HG02884 (cell line): ENCODE results near the gene PCDH8.
A peak's percentile ranks its signal among the peaks of the same experiment; 100 is the strongest.

ENCODE experiments used
- ATAC-seq: cut with Tn5 transposase; IDR thresholded peaks from one replicate; pipeline ENCODE4 v1.9.1; 2021; ENCODE audit warnings: mild to moderate bottlenecking, moderate library complexity; ENCODE audit not compliant: unreplicated experiment

The PCDH8 gene

GRCh38 chr13:52848455-52849195, at the start of gene PCDH8:
PCDH8 (minus strand) TSS chr13:52848640; CDS start chr13:52848436, 204 bp downstream.
- ATAC-seq = no peak

DNA sequence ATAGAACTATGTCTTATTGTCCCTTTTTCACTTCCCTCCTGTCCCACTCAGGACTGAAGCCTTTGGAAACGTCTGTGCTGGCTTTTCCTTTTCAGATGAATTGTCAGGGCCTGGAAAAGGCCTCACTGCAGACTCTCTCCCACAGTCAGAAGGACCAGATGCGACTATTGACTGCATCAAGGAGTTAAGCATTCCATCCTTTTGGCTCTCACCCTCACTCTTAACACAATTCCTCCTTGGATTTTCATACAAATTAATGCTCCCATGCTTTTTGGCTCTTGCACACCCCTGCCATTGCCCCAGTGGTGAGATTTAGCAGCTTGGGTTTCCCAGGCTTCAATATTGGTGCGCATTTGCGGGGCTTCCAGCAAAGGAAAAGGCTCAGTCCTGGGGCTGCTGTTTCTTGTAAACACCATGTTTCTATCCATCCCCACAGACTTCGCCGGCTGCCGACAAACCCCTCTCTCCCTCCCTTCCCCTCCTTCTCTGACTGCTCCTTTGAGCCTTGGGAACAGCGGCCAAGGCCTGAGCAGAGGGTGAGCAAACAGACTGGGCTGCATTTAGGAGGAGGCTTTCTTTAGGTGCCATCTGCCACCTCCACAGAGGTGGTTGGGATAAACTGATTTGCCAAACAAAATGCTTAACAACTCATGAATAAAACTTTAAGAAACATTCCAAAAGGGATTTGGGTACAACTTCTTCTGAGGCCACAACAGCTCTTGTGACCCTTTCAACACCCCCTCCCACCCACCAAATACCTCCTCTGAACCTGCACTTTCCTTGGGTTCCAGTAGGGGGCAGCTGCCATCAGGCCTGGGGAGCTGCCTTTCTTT, 48.6 kb upstream of the PCDH8 start:
- no peak for ATAC-seq

GRCh38 chr13:52894413-52894812, 46.0 kb upstream of the PCDH8 start:
- no peak for ATAC-seq

- ATAC-seq = no peak
These were observed 44.5 kb upstream of the PCDH8 start for GRCh38 chr13:52892925-52893324.

DNA sequence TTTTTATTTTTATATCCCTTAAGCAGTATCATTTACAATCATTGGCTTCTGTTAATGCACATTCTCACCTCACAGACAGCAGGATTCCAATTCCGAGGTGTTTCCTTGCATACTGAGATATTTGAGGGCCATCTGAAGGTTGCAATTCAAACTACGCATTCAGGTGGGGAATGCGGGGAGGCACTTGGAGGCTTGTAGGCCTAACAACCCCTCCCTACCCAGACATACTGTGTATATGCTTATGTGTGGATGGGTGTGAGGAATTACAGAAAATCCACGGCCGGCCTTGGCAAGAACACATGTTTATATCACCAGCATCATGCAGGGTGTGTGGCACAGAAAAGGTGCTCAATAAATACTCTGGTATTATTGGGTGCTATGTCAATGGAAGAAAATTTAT, 43.3 kb upstream of the PCDH8 start:
- ATAC-seq = no peak

GRCh38 chr13:52887165-52887564, 38.7 kb upstream of the PCDH8 start:
- no peak for ATAC-seq

DNA sequence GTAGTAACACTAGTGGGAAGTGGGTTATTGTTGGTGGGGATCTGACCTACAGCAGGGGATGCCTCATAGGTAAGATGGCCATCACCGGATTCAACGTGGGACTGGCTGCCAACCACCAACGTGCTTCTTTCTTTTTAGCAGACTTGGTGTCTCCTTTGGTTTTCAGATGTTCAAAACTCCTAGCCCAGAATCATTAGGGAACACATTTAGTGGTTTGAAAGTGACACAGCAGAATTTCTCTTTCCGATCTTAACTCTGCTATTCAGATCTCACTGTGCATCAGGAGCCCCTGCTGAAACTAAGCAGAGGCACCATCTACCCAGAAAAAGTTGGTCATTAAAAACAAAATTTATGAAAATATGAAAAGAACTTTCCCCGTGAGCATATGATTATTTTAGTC, 36.7 kb upstream of the PCDH8 start:
- ATAC-seq = no peak

DNA sequence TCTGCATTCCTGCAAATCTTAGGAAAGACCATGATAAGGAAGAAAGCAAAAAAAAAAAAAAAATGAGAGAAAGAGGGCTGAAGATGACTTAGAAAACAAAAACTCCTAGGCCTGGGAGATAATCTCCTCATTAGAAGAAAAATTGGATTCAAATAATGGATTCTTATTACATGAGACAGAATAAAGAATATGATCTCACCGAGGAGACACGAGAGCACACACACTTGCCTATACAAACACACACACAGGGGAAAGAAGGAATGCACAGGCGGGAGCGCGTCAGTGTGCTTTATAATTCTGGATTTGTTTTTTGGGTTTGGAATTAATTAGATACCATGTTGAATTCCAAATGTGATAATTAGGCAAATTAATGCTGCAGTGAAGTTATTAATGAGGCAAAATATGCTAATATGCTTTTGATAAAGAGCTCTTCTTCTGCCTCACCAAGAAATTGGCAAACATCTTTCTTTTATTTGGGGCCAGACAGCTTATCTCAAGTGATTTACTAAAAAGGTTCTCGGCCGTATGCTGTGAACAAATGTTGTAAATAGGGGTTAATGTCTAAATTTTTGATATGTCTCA, 36.1 kb upstream of the PCDH8 start:
- ATAC-seq = no peak

GRCh38 chr13:52882785-52883184, 34.3 kb upstream of the PCDH8 start:
- no peak for ATAC-seq

GRCh38 chr13:52879950-52880741, 31.7 kb upstream of the PCDH8 start:
- ATAC-seq = no peak

DNA sequence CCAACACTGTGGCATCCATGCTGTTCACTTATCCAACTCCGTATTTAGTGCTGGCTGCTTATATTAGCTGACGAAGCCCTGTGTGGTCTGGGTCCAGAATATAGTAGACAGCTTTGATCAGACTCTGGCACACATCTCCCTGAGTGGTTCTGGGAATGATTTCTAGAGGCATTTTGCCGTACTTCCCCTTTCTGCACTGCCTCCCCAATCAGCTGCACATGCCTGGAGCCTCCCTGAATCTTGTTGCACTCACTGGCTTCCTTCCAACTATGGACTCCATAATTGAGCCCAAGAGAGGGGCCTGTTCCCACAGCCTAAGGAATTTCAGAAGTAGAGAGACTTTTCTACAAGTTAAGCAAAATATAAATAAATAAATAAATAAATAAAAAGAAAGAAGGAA, 30.4 kb upstream of the PCDH8 start:
- no peak for ATAC-seq

DNA sequence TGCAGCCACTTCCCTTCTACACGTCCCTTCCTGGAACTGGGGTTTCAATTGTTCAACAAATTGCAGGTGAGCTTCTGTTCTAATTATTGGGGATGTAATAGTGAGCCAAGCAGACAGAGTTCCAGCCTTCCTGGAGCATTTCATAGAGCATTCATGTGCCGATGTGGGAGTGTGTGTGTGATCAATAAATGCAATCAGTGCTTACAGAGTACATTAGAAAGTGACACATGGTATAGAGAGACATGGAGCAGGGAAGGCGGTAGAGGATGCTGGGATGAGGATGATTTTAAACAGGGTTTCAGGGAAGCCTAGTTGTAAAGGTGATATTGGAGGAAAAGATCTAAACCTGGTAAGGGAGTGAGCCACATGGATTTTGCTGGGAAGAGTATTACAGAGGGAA, 21.7 kb upstream of the PCDH8 start:
- ATAC-seq = no peak

GRCh38 chr13:52869621-52870020, 21.2 kb upstream of the PCDH8 start:
- ATAC-seq = no peak

- no peak for ATAC-seq
These were observed 20.6 kb upstream of the PCDH8 start for GRCh38 chr13:52869050-52869449.

- ATAC-seq = no peak
These were observed 19.8 kb upstream of the PCDH8 start for GRCh38 chr13:52868190-52868589.

GRCh38 chr13:52864941-52865340, 16.5 kb upstream of the PCDH8 start:
- ATAC-seq = no peak

DNA sequence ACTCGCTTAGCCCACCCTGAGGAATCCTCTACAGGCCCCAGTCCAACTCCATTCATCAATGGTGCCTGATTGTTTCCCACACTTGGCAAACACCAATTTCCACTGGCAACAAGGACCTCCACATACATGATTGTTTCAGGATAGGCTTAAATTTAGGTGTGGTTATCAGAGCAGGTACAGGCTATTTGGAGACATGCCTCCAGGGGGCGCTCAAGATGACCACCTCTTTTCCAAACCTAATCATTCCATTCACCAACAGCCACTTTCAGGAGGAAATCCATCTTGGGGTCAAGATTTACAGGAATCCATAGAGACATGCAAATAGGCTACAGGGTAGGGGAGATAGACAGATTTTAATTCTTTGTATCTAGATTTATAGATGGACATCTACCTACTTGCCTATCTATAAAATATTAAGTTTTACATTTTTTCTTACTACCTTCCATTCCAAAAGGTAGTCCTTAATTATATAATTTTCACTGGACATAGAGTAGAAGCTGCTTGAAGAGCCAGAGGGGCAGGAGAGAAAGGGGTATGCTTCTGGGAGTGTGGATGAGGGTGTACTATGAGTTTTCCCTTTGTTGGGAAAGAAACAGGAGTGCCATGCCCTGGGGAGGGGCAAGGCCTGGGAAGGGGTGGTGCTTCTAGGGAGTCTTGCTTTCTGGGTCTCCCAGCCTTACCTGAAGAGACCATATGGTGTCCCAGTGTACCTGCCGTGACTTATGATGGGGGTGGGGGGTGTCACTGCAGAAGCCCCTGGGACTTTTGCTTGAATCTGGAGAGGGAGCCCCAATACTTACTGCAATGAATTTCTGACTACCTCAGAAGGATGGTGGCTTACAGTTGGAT, 14.1 kb upstream of the PCDH8 start:
- no peak for ATAC-seq

DNA sequence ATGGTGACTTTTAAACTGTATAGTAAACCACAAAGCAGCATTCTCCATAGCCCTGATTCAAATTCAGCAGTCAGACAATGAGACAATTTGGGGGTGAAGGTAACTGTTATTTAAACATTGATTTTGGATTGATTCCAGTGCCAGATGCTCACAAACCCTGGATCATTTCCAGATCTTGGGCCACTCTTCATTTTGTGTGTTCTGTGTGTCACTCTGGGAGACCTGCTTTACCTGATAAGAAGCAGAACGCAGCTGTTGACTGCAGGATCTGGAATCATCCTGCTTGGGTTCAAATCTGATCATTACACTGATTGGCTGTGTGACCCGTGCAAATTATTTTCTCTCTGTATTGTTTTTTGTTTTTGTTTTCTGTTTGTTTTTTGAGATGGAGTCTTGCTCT, 4.0 kb upstream of the PCDH8 start:
- ATAC-seq = no peak

GRCh38 chr13:52851137-52851962, 2.9 kb upstream of the PCDH8 start:
- ATAC-seq = peak; percentile 85
